SH-SY5Y (cell line): ENCODE measurements around the gene FBXO38.

Experiments used
- GATA2 ChIP-seq: IDR thresholded peaks from 2 replicates; pipeline ENCODE4 v1.6.1; 2011; ENCODE audit warnings: mild to moderate bottlenecking, low read depth, low read length
- GATA3 ChIP-seq: IDR thresholded peaks from 2 replicates; pipeline ENCODE4 v1.6.1; 2011; ENCODE audit warnings: low read depth, mild to moderate bottlenecking, low read length, moderate library complexity

FBXO38 gene

DNA sequence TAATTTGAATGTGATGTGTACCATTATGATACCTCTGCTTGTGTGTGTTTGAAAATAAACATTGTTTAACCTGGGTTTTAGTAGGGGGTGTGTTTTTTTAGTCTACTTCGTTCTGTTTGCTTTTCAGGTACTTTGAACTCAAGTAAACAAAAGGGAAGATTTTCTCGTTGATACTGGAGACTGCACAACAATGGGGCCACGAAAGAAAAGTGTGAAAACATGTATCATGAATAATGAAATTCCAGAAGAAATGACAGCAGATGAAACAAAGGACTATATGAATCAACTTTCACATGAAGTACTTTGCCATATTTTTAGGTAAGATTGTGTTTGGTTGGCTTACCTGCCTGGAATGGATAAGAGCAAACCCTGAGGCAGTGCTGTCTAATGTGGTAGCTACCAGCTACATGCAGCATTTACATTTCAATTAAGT is 10.8 kb downstream of the FBXO38 start:
- no peak for TF ChIP-seq GATA2
- TF ChIP-seq GATA3 = no peak

- no peak for TF ChIP-seq GATA3
- no peak for TF ChIP-seq GATA2
Measured at GRCh38 chr5:148395031-148395430, 11.3 kb downstream of the FBXO38 start.

DNA sequence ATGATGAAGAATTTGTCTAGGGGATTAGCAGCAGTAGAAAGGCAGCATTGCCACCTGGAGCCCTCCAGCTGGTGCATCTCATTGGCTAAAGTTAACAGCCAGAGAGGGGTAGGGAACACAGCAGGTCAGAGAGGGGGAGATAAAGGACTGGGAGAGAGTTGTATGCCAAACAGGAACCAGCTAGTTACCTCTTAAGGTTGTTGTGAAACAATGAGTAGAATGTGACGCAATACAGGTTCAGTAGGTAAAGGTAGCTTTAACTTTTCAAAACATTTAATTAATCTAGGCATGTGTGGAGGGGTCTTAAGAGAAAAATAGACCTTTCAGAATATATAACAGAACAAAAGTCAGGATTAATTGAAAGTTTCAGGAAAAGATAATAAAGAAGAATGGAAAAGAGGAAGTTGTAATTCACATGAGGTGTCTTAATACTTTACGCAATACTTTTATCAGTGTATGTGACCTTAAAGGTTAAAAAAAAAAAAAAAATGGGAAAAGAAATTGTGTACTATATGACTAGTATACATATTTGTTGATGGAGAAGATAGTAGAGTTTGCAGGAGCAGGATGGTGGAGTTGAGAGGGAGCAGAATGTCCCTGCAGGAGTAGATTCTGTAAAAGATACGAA is 14.3 kb downstream of the FBXO38 start:
- TF ChIP-seq GATA3 (no peak), GATA2 (no peak)

DNA sequence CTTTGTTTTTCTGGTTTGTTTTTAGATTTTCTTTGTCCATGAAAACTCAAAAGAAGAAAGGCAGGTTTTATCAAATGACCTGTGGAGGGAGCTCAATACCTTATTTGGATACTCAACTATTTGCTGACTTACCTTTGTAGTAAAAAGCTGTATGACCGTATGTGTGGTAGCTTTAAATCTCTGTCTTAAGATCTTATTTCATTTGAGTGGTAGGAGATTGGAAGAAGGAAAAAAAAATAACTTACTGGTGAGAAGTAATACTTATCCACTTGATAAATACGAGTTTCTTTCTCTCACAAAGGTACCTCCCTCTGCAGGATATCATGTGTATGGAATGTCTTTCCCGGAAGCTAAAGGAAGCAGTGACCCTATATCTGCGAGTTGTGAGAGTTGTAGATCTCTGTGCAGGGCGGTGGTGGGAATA is 15.0 kb downstream of the FBXO38 start:
- TF ChIP-seq GATA2 (no peak), GATA3 (no peak)

DNA sequence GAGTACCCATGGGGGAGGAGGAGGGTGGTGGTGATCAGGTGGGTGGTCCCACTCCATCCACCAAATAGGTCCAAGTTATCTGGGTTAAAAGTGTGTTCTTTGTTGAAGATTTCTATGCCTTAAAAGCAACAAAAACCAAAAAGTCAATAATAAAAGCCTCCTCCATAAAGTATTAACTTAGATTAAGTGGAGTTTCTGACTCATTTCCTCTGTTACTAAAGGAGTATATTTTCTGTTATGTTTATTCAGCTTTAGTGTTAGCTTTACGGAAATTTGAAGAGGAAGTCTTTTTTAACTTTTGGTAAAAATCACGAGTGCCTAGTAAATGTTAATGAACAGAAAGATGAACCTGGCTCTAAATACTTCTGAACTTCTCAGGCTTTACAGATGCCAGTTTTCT is 17.8 kb downstream of the FBXO38 start:
- TF ChIP-seq GATA2 = no peak

- TF ChIP-seq GATA2 = no peak
- no peak for TF ChIP-seq GATA3
Measured at GRCh38 chr5:148403344-148403743, 19.6 kb downstream of the FBXO38 start.

GRCh38 chr5:148406406-148406805 is 22.6 kb downstream of the FBXO38 start:
- TF ChIP-seq GATA3 = no peak
- no peak for TF ChIP-seq GATA2

- TF ChIP-seq GATA2 = no peak
- no peak for TF ChIP-seq GATA3
Measured at GRCh38 chr5:148408092-148408491, 24.3 kb downstream of the FBXO38 start.

DNA sequence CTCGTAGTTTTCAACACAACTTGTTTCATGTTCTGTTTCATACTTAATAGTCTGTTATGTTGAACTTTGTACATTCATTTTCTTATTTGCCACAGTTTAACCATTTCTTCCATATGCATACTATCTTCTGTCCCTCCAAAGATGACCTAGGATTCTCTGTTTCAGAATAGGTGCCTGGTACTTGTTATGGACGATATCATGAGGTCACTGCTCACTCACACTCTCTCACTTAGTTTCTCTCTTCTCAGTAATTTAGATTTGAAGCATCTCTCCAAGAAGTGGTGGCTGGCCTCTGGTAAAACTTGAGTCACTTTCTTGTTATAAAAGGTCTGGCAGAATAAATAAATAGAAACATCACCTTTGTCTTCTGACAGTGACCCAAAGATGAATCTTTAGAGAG is 28.4 kb downstream of the FBXO38 start:
- no peak for TF ChIP-seq GATA2
- no peak for TF ChIP-seq GATA3

- TF ChIP-seq GATA2 (no peak), GATA3 (no peak)
Measured at GRCh38 chr5:148414833-148415232, 31.1 kb downstream of the FBXO38 start.

- TF ChIP-seq GATA3 (no peak), GATA2 (no peak)
Measured at GRCh38 chr5:148416416-148416815, 32.7 kb downstream of the FBXO38 start.

DNA sequence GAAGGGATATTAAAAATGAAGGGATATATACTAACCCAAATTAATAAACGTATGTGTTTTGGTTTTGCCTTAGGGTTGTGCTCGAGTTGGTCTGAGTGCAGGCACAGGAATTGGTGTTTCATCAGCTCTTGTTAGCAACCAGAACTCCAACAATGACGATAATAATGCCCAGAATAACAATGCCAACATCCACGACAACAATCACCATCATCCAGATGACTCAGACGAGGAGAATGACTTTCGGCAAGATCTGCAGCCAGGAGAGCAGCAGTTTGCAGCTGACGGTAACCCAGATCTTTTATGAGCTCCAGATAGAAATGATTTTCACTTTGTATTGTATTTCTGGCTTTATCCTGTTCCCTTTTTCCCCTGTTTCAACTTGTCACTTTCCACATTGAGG is 33.2 kb downstream of the FBXO38 start:
- no peak for TF ChIP-seq GATA3
- no peak for TF ChIP-seq GATA2

DNA sequence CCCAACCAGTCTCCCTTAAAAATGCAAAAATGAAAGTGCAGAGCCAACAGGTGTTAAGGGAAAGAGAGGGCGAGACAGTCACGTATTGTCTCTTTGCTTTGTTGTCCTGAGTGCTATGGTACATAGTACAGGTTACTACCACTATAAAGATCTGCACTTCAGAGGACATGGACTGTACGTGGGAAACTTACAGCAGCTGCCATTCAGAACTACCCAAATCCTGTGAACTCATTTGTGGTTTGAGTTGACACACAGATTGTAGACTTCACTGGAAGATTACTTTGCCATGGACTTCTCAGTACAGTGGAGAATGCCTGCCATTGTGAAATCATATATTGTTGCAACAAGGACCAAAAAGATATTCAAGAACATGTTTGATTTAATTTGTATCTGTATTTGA is 34.8 kb downstream of the FBXO38 start:
- TF ChIP-seq GATA3 (no peak), GATA2 (no peak)

- TF ChIP-seq GATA2 (no peak), GATA3 (no peak)
Measured at GRCh38 chr5:148421661-148422060, 37.9 kb downstream of the FBXO38 start.

- no peak for TF ChIP-seq GATA2
Measured at GRCh38 chr5:148425808-148426207, 42.0 kb downstream of the FBXO38 start.

- TF ChIP-seq GATA2 = no peak
- TF ChIP-seq GATA3 = no peak
Measured at GRCh38 chr5:148426514-148426913, 42.8 kb downstream of the FBXO38 start.
